Measurements from ENCODE around the gene WNT11. TPM values are rescaled to one million over a fixed set of nuclear protein-coding genes. Genes with fewer than 3 reads are reported as not detected.
"Not testable (repeated sequence)": the region's sequence is repeated elsewhere in the genome, so short reads cannot be mapped to it uniquely, and the experiment has no call there.

Gene WNT11
- polyA plus RNA-seq, 3 donors: 11.7 to 14.7 (median 12.7) TPM

DNA sequence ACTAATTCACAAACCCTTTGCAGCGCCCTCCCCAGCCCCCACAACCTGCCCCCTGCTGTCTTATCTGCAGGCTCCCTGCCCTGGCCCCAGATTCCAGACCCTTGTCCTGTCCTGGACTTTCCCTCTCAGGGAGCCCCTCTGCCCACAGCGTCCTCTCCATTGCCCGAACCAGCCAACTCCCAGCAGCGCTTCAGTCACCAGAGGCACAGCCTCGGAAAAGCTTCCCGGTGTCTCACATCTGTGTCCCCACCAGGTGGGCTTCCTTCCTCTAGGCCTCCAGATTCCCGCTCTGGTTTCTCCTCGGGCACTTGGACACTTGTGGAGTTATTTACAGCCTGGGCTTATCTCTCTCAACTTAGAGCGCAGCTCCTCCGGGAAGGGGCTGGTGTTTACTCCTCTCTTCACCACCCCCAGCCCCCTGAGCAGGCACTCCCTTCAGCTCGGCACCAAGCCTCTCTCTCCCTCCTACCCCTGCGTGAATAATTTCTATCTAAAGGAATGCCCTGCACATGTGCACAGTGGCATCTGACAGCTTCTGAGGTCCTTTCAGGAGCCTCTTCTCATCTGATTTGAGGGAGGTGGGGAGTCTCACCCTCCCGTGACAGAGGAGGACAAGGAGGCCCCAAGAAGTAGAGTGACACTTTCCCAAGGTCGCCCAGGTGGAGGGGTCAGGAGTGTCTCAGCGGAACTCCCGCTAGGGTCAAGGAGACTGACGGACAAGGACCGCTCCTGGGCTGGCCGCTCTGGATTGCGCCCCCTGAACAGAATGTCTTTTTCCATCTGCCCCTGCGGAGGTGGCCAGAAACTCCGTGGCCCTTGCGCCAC is 838 bp downstream of the WNT11 start:
- no peak for DNase-seq (ENCODE audit: low read depth in 3 of 3, low spot score in 2 of 3)

DNA sequence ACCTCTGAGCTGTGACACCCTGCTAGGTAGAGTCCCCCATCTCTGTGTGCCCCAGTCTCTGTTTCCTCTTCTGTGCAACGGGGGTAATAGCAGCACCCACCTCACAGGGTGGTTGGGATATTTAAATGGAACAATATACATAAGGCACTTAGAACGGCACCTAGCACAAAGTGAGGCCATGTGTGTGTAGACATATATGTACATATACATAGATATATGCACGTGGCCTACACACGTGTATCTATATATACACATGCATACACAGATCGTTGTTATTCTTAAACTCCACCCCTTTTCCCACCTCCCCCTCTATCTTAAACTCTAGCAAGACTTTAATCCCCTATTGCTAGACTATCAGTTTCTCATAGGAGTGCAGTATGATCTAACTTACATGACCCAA is 2.4 kb downstream of the WNT11 start:
- no peak for DNase-seq (ENCODE audit: low read depth in 3 of 3, low spot score in 2 of 3)

DNA sequence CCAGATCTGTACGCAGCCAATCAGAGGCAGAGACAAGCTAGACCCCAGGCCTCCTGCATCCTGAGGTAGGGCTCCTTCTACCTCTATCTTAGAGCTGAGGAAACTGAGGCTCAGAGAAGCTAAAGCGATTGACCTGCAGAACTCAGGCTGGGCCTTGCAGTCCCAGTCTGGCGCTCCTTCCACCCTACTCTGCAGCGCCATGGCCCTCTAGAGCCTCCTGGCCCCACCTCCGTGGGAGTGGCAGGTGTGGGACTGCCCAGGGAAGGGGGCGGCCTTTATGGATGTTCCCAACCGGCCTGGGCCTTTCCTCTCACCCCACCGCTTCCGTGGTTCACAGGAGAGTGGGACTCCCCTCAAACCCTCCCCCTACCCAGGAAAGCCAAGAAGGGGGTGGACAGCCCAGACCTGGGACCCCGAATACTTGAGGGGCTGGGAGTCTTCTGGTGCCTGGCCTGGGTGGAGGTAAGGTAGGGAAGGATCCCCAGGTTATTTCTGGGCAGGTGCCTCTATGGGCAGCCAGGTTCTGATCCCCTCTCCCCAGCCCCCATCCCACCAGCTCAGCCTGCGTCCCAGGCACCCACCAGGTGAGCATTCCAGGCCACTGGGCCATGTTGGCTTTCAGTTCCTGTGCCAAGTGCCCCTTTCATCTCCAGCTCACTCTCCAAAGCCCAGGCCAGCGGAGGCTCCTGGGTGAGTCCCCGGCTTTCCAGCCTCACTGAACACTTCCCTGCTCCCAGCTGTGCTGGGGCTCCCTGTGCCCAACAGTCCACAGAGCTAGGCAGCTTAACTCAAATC is 3.0 kb downstream of the WNT11 start:
- no peak for DNase-seq (ENCODE audit: low read depth in 3 of 3, low spot score in 2 of 3)

DNA sequence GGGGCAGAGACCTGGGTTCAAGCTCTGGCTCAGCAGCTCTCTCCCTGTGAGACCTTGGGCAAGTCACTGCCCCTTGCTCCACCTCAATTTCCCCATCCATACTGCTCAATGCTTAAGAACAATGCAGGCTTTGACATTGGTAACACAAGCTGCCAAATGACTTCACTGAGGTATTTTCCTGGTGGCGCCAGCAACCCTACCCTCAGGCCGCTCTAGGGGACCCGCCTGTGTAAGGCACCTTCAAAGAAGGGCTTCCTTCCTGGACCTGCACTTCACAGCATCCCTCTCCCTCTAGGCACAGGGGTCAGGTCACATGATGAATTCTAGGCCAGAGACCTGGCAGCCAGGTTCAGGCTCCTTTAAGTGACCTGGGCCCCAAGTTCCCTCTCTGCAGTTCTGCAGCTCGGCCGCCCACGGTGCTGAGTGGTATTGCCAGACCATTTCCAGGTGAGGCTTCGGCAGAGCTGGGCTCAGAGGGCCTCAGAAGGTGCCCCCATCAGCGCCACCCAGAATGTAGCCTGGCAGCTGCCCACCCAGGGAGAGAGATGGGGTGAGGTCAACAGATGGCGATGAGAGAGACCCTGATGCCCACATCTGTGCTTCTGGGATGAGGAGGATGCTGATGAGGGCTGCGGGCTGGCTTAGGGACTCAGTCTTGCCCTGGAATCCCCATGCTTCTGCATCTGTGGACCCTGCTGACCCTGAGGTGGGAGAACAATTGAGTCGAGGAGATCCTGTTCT is 4.5 kb downstream of the WNT11 start:
- no peak for DNase-seq (ENCODE audit: low read depth in 3 of 3, low spot score in 2 of 3)

DNA sequence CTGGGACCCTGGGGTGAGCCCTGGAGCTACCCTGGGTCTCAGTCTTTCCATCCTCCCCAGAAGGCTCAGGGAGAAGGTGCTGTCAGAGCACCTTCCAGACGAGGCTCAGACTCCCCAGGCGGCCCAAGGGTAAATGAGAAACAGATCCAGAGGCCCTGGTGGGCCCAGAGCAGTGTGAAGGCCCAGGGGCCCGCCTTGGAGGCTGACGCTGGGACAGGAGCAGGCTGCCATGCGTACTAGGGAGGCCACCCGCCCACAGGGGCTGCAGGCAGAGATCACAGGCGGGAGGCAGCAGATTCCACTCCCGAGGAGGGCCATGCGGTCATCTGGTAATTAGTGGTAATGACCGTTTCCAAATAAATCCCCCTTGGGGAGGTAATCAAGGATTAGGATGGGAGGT is 5.2 kb downstream of the WNT11 start:
- DNase-seq (ENCODE audit: low read depth in 3 of 3, low spot score in 2 of 3): no peak

DNA sequence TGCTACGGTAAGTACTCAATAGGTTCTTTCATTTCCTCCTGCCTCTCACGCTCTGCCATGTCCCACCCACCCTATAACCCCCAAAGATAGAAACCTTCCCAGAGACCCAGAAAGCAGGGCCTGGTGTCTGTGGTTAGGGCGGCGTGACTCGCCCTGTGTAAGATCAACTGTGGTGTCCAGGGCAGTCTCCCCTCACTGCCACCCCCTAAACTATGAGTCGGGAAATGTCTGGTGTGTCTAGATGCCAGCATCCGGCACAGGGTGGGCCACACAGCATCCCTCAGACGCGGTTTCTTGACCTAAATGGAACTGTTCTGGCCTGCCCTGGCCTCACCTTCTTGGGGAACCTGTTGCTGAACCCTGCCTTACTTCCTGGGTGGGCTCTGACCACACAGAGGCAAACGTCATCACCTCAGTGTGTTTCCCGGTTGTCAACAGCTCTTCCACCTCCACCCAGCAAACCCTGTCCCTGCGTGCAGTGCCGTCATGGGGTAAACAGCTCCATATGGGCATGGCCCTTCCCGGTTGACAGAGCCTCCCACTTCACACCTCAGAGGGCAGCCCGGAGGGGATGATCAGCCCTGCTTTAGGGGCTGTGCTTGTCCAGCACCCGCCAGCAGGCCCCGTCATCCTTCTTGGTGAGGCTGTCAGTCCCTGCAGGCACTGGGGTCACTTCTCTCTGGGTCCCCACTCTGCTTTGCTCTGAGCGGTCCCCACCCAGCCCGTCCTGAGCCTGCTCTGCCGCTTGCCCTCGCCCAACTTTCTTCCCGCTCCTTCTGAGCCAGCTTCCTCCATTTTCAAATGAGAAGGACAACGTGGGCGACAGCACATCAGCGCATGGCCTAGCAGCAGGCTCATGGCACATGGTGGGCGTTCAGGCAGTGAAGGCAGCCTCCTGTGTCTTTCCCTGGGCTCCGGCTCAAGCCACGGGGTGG is 6.0 kb downstream of the WNT11 start:
- no peak for DNase-seq (ENCODE audit: low read depth in 3 of 3, low spot score in 2 of 3)

DNA sequence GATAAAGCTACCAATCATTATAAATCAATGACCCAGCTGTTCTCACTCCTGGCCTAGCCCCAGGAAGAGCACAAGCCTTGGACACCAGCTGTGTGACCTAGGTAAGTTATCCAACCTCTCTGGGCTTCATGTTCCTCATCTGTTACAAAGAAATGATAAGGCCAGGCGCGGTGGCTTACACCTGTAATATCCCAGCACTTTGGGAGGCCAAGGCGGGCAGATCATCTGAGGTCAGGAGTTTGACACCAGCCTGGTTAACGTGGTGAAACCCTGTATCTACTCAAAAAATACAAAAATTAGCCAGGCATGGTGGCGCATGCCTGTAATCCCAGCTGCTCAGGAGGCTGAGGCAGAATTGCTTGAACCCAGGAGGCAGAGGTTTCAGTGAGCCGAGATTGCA is 7.6 kb downstream of the WNT11 start:
- not testable (repeated sequence) for DNase-seq (ENCODE audit: low read depth in 3 of 3, low spot score in 2 of 3)

DNA sequence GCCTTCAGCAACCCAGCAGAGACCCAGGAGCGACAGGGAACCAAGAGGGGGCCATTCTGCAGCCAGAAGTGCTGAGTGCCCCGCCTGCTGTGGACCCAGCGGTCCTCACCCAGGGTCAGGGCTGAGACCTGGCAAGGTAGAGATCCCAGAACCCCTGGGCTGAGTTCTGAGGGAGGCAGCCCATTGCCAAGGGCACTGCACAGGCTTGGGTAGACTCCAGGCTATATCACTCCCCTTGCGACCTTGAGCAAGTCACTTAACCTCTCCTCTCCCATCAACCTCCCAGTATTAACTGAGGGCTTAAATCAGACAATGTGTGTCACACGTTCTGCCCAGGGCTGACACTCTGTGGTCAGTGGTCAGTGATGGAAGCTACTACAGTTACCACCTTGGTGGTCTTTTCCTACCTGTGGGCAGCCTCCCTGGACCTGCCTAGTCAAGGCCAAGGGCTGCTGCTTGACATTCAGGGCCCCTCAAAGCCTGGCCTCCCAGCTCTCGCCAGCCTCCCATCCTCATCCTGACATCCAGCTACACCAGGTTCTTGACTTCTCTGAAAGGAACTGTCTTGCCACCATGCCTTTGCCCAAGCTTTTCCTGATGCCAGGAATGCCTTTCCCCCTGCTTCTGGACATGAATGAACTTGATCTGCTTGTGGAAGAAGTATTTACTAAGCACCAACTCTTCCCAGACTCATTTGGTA is 8.2 kb downstream of the WNT11 start:
- no peak for DNase-seq (ENCODE audit: low read depth in 3 of 3, low spot score in 2 of 3)

DNA sequence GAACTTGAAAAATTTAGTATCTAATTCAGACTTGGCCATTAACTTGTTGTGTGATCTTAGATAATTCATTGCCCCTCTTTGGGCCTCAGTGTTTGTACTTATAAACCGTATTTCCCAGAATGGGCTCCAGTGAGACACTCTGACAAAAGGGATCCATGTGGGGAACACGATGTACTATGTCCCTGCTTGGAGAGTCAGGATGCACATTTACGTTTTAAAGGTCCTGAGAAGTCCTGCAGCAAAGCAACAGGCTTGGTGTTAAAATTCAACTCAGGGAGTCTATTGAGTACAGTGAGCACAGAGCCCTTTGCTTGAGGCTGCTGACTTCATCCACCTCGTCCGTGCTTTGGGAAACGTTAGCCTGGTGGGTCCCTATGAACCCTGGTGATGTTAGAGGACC is 9.0 kb downstream of the WNT11 start:
- no peak for DNase-seq (ENCODE audit: low read depth in 3 of 3, low spot score in 2 of 3)

DNA sequence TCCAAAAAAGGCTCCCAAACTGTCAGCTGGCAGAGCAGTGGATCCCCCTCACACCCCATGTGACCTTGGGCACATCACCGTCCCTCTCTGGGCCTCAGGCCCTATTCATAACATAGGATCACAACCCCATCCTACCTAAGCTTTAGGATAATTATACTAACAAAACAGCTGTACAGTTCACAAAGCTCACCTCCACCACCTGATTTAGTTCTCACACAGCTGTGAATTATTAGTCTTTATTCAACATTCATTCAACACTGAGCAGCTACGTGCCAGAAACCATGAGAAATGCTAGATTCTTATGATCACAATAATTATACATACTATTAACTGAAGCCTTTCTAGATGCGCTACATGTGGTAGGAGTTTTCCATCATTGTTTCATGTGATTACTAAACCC is 9.5 kb downstream of the WNT11 start:
- DNase-seq (ENCODE audit: low read depth in 3 of 3, low spot score in 2 of 3): no peak

DNA sequence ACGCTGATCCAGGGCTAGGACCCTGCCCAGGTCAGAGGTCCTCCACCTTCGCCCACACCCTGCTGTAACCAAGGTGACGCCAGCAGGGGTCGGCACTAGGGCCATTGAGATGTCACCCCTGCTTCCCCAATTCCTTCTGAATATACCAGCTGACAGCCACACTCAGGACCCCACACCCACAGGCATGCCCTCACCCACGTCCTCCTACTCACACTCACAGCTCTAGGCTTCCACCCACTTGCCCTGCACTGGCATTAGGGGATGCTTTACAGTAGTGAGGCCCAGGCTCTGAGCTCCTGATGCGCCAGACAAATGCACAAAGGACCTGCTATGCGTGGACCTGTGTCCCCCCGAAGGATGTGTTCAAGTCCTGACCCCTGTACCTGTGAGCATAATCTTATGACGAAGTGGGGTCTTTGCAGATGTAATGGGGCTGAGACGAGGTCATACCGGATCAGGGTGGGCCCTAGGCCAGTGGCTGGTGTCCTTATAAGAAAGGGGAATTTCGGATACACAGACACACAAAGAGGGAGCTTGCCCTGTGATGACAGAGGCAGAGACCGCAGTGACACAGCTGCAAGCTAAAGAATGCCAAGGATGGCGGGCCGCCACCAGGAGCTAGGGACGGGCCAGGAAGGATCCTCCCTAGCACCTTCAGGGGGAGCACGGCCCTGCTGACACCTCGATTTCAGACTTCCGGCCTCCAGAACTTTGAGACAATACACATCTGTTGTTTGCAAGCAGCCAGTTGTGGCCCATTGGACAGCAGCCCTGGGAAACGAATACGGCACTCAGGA is 11.2 kb downstream of the WNT11 start:
- no peak for DNase-seq (ENCODE audit: low read depth in 3 of 3, low spot score in 2 of 3)

DNA sequence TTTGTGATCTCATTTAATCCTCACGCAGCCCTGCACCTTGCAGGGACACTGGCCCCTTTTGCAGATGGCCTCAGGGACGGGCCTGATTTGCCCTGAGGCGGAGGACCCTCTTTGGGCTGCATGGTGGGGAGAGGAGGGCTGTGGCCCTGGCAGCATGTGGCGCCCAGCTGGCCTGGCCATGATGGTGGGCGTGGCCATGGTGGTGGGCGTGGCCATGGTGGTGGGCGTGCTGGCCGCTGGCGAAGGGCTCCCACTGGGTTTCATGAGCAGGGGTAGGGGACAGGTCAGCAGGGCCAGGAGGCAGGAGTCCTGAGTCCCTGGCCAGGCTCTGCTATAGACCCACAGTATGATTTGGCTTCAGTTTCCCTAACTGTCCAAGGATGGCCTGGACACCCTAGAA is 13.1 kb downstream of the WNT11 start:
- DNase-seq (ENCODE audit: low read depth in 3 of 3, low spot score in 2 of 3): no peak

DNA sequence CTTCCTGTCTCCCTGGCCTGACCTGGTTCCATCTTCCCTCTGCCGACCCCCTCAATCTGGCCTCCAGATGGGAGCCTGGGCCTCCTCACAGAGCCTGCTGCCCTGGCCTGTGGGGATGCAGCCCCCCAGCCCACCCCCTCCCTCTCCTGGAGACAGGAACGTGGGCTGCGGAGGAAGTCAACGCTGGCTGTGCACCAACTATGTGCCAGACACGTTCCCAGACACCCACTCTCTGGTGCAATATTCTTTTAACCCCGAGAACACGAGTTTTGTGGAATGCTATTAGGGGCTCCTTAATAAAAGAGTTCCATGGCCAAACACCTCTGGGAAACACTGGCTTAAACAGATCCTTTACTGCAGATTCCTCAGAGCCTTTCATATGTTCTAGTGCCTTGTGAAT is 15.9 kb downstream of the WNT11 start:
- DNase-seq (ENCODE audit: low read depth in 3 of 3, low spot score in 2 of 3): no peak

DNA sequence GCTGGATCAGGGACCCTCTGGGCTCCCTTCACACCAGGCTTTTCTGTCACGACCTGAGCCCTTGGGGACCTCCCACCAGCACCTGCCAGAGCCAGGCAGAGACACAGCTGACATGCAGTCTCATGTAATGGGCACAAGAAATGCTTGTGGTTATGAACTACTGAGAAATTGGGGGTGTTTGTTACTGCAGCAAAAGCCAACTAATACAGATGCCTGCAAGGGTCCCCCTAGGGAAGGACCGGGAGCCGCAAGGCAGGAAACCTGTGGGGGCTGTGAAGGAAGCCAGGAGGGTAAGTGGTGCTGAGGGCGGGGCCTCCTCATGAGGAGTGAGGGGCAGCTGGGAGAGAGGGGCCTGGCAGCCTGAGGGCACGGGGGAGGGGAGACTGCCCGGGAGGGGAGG is 16.6 kb downstream of the WNT11 start:
- DNase-seq (ENCODE audit: low read depth in 3 of 3, low spot score in 2 of 3): no peak

DNA sequence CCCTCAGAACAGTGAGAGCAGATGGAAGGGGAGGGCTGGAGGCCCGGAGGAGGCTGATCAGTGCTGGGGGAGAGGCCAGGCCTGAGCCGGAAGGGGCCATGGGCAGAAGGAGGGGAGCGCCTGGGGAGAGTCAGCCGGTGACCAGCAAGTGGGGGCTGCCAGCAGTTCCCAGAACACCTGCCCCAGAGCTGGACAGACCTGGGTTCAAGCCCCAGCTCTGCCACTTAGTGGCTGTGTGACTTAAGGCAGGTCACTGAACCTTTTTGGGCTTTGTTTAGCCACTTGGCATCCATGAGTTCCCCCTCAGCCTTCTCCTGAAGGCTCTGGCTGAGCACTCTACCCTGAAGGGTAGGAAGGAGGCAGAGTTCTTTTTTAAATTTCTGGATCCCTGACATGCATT is 17.4 kb downstream of the WNT11 start:
- DNase-seq (ENCODE audit: low read depth in 3 of 3, low spot score in 2 of 3): no peak

DNA sequence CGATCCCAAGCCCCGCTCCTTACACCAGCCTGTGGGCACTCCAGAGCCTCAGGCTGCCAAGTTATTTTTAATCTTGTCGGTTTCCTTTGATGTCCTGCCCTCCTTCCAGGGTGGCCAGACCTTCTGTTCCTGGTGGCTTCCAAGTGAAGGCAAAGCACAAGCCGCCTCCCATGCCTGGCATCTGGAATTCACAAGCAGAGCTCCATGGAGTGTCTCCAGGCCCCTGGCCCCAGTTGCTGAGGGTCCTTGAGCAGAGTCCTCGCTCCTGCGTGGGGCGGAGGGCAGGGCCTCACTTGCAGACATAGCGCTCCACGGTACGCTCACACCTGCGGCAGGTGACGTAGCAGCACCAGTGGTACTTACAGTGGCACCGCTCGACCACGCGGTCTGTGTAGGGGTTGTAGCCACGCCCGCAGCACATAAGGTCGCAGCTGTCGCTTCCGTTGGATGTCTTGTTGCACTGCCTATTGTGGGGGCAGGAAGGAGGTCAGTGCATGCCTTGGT is 19.5 kb downstream of the WNT11 start:
- no peak for DNase-seq (ENCODE audit: low read depth in 3 of 3, low spot score in 2 of 3)

DNA sequence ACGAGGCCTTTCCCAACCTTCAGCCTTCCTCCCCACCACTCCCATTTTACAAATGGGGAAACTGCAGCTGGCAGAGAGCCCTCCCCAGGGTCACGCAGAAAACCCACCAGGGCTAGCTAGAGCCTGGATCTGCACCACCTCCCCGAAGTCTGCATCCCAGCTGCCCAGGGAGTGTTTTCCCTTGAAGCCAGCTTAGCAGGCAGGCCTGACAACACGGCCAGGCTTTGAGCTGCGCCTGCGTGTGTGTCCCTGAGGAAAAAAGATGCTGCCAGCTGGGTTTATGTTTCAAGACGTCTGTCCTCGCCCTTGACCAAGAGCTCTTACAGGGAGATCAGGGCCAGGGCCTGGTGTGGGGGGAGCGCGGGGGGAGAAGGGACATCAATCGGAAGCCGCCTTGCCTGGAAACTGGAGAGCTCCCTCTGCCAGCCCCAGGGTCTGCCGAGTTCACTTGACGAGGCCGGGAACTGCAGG is 20.3 kb downstream of the WNT11 start:
- DNase-seq (ENCODE audit: low read depth in 3 of 3, low spot score in 2 of 3): no peak

DNA sequence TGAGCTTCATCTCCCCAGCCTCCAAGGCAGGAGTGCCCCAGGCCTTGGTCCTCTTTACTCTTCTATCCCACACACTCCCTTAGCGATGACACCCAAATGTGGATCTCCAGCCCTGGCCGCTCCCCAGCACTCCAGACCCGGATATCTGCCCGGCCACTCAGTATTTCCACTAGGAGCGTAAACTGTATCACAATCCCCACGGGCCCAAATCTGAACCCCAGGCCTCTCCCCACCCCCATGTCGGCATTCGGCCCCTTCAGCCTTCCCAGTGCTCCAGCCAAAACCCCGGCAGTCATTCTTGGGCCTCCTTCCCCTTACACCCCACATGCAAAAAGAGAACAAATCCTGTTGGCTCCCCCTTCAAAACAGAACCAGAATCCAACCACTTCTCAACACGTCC is 20.8 kb downstream of the WNT11 start:
- DNase-seq (ENCODE audit: low read depth in 3 of 3, low spot score in 2 of 3): no peak

DNA sequence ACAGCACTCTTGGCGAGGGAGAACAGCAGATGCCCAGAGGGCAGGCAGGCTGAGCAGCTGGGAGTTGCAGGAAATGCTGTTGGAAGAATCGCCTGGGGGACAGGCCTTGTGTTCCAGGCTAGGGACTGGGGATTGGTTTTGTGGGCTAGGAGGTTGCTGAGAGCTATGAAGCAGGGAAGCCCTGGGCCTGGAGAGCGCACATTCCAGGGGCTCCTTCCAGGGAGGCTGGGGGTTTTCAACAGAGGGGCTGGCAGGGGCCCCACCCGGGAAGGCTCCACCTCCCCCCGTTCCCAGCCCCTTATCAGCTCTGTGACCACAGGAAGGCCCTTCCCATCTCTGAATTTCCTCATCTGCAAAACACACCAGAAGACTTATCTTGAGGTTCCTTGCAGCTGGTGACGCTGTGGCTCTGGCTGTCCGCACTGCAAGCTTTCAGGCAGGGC is 21.7 kb downstream of the WNT11 start:
- DNase-seq (ENCODE audit: low read depth in 3 of 3, low spot score in 2 of 3): no peak
